Lower leg skin (tissue), 4 donors: ENCODE results near the gene NLRC3. TPM values are rescaled to one million over a fixed set of nuclear protein-coding genes. Genes with fewer than 3 reads are reported as not detected.

ENCODE experiments used
- DNase-seq, 2 donors: peaks; one replicate each; pipeline ENCODE4 v3.0.0-alpha.2; 2019; ENCODE audit warnings: low spot score in 2 of 2
- H3K4me3 ChIP-seq: fragments of 200-600 bp; sonication (generic); 2 replicates; pipeline ENCODE4 v1.5.1; 2017; ENCODE audit warnings: mild to moderate bottlenecking, low read depth; ENCODE audit not compliant: poor library complexity, severe bottlenecking
- POLR2A ChIP-seq, 2 donors: fragments of 450-650 bp; IDR thresholded peaks; one replicate each; pipeline ENCODE4 v1.6.1; 2016 to 2017; ENCODE audit warnings: antibody characterized with exemption in 2 of 2, mild to moderate bottlenecking in 1 of 2, moderate library complexity in 1 of 2
- WGBS, 2 donors: methylation state at CpG; one replicate each; pipeline ENCODE4 v1.1.5; 2018; 5-methylcytosine and 5-hydroxymethylcytosine counted together
- intact Hi-C: fragments of 100-400 bp; cut with DNase I; formaldehyde crosslinking; loops from one replicate; pipeline ENCODE4 v1.15.0; 2023; ENCODE audit warnings: low total_unique reads
- total RNA-seq, 4 donors: library from RNA; depleted of rRNA; stranded (reverse); fragments of >200 nt; gene quantifications; one replicate each; pipeline ENCODE4 v1.1.0, GENCODE V29; 2016
- TF ChIP-seq, protein P1 (sequence below), 3 donors: fragments of 450-650 bp; IDR thresholded peaks; one replicate each; pipeline ENCODE4 v1.5.1; 2016; ENCODE audit warnings: antibody characterized with exemption in 3 of 3, mild to moderate bottlenecking in 3 of 3, moderate library complexity in 2 of 3

The NLRC3 gene
- total RNA-seq, 4 donors from 2014 or later, result 0.15 to 0.74 (median 0.28) TPM

DNA sequence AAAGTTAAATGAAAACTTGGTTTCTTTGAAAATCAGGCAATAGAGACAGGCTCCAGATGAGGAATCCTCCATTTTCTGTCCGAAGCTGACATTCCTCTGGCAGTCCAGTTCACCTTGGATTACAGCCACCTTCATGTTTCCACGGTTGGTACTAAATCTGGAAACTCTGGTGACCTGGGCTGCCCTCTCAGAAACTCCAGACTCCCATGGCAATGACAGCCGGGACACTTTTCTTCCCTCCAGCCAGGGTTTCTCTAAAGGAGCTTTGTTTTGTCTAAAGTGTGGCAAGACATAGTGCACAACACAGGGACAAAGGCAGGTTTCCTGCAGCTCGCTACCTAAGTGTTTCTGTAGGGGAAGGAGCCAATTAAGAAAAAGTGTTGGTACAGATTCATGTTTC lies 40.4 kb downstream of the NLRC3 start:
- no peak for TF ChIP-seq POLR2A (IDR thresholded peaks at IDR 0.05)
- TF ChIP-seq, protein P1, sequence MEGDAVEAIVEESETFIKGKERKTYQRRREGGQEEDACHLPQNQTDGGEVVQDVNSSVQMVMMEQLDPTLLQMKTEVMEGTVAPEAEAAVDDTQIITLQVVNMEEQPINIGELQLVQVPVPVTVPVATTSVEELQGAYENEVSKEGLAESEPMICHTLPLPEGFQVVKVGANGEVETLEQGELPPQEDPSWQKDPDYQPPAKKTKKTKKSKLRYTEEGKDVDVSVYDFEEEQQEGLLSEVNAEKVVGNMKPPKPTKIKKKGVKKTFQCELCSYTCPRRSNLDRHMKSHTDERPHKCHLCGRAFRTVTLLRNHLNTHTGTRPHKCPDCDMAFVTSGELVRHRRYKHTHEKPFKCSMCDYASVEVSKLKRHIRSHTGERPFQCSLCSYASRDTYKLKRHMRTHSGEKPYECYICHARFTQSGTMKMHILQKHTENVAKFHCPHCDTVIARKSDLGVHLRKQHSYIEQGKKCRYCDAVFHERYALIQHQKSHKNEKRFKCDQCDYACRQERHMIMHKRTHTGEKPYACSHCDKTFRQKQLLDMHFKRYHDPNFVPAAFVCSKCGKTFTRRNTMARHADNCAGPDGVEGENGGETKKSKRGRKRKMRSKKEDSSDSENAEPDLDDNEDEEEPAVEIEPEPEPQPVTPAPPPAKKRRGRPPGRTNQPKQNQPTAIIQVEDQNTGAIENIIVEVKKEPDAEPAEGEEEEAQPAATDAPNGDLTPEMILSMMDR (IDR thresholded peaks at IDR 0.05), result no peak
- WGBS, 2 donors, result 62 to 63% methylated on average over 4 of the region's 4 CpGs
- H3K4me3 ChIP-seq, result no peak overlapping the region
- no peak for DNase-seq
- intact Hi-C loops, result no loop called here

DNA sequence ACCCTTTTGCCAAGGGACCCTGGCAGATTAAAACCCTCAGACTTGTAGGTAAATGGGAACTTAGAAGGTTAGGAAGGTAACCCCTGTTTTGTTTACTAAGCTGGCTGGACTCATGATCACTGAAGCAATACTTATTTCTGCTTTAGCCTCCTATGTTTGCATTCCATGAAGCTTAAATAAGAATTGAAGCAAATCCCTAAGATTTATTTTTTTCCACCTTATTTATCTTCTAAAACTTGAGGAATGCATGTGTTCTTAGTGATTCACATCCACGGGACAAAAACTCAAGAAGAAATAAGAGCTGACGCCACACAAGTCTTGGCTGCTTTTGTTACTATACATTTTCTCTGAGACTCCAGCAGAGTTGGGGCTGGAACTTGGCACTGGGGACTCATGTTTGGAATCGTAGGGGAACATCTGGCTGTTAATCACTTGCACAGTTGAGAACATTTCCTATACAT lies 40.9 kb downstream of the NLRC3 start:
- TF ChIP-seq, protein P1 (IDR thresholded peaks at IDR 0.05), result no peak
- TF ChIP-seq POLR2A (IDR thresholded peaks at IDR 0.05), result no peak
- no peak overlapping the region for H3K4me3 ChIP-seq
- 63 to 69% methylated on average over 3 of the region's 3 CpGs for WGBS, 2 donors
- no peak for DNase-seq
- intact Hi-C loops, result no loop called here

DNA sequence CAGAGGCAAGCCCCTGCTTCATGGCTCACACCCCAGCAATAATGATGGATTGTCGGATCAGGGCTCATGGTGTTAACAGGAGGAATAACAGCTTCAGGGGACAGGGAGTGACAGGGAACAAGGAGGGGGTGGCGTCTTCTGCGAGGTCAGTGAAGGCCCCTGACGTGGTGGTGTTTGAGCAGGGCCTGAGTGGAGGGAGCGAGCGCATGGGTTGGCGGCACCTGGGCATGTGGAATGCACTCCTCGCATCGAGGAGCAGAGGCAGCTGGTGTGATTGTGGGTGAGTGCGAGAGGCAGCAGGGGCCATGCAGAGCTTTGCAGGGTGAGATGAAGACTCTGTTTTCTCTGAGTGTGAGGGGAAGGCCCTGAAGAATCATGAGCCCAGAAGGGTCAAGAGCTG lies 43.1 kb downstream of the NLRC3 start:
- intact Hi-C loops, result no loop called here
- no peak for TF ChIP-seq POLR2A (IDR thresholded peaks at IDR 0.05)
- TF ChIP-seq, protein P1 (IDR thresholded peaks at IDR 0.05), result no peak
- no peak for DNase-seq
- no peak overlapping the region for H3K4me3 ChIP-seq
- WGBS, 2 donors, result 93 to 94% methylated on average over 10 of the region's 10 CpGs

DNA sequence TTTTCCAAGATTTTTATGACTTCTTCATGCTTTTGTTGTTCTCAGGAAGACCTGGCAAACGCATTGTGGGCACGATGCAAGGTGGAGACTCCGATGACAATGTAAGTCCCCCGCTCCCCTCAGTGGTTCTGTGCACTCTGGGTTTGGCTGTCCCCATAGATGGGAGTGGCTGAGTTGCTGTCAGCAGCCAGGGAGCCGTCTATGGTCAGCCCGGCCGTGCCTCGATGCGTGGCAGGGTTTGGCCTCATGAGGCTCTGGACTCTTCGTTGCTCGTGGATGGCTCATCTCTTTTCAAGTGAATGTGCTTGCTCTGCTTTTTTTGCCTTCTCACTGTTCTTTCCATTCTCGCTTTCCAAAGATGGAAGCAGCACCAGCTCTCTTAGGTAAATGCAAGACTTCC lies 44.5 kb downstream of the NLRC3 start:
- no peak for DNase-seq
- WGBS, 2 donors, result 91 to 94% methylated on average over 12 of the region's 12 CpGs
- intact Hi-C loops, result no loop called here
- H3K4me3 ChIP-seq, result no peak overlapping the region
- no peak for TF ChIP-seq POLR2A (IDR thresholded peaks at IDR 0.05)

DNA sequence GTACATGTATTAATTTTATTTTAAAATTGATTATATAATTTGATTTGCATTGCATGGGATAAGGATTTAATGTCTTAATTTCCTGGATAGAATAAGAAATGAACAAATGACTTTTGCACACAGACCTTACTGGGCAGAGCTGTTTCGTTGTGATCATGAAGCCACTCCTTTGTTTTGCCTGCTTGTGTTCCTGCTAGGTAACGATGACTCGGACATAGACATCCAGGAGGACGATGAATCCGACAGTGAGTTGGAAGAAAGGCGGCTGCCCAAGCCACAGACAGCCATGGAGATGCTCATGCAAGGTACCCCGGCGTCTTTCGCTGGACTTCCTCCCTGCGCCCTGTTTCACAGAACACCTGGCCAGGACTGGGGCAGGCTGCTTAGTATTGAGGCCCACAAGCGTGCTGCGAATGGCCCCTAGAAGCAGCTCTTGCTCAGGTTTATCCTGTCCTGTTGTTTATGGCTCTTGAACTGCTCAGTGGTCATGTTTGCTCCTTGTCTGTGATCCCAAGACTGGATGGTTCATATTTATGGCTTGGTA lies 46.8 kb downstream of the NLRC3 start:
- 90 to 92% methylated on average over 12 of the region's 12 CpGs for WGBS, 2 donors
- intact Hi-C loops, result no loop called here
- DNase-seq, result no peak
- no peak overlapping the region for H3K4me3 ChIP-seq
- no peak for TF ChIP-seq POLR2A (IDR thresholded peaks at IDR 0.05)
- TF ChIP-seq, protein P1 (IDR thresholded peaks at IDR 0.05), result no peak

DNA sequence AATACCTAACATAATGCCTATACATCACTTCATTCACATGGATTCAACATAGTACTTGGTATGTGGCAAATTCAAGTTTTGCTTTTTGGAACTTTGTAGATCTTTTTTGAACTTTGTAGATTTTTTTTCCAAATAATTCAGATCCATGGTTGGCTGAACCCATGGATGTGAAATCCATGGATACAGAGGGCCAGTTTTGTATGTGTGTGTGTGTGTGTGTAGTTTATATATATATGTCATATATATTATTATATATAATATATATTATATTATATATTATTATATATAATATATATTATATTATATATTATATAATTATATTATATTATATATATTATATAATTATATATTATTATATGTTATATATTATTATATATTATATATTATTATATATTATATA lies 48.0 kb downstream of the NLRC3 start:
- TF ChIP-seq POLR2A (IDR thresholded peaks at IDR 0.05), result no peak
- TF ChIP-seq, protein P1 (IDR thresholded peaks at IDR 0.05), result no peak
- no peak for DNase-seq
- H3K4me3 ChIP-seq, result no peak overlapping the region
- intact Hi-C loops, result no loop called here
